Liver (tissue), 9 donors: ENCODE data around the gene NSL1. TPM values are rescaled to one million over a fixed set of nuclear protein-coding genes. Genes with fewer than 3 reads are reported as not detected.

ENCODE experiments used
- DNase-seq: peaks from one replicate; pipeline ENCODE4 v3.0.0-alpha.2; 2017; ENCODE audit warnings: low spot score
- H3K27ac ChIP-seq, 2 donors: one replicate each; pipeline ENCODE4 v1.7.0; 2013; ENCODE audit warnings: inconsistent platforms in 2 of 2, low read length in 2 of 2, control low read depth in 1 of 2, low read depth in 1 of 2, mild to moderate bottlenecking in 1 of 2
- H3K27me3 ChIP-seq, 4 donors: one replicate each; pipeline versions ENCODE4 v1.6.1 to v1.7.0; 2013; ENCODE audit warnings: low read length in 3 of 4, inconsistent platforms in 1 of 4, mild to moderate bottlenecking in 1 of 4, moderate library complexity in 1 of 4; ENCODE audit not compliant: control insufficient read depth in 4 of 4, insufficient read depth in 4 of 4
- H3K36me3 ChIP-seq, 4 donors: one replicate each; pipeline versions ENCODE4 v1.6.1 to v1.7.0; 2013; ENCODE audit warnings: low read length in 3 of 4, mild to moderate bottlenecking in 3 of 4, low read depth in 1 of 4, moderate library complexity in 1 of 4; ENCODE audit not compliant: control insufficient read depth in 4 of 4, insufficient read depth in 3 of 4
- H3K4me1 ChIP-seq, 4 donors: one replicate each; pipeline versions ENCODE4 v1.6.1 to v1.7.0; 2013; ENCODE audit warnings: low read length in 3 of 4, mild to moderate bottlenecking in 3 of 4, moderate library complexity in 1 of 4; ENCODE audit not compliant: control insufficient read depth in 4 of 4, insufficient read depth in 4 of 4
- H3K4me3 ChIP-seq, 3 donors: one replicate each; pipeline versions ENCODE4 v1.6.1 to v1.7.0; 2013; ENCODE audit warnings: low read length in 3 of 3, control low read depth in 1 of 3, low read depth in 1 of 3, mild to moderate bottlenecking in 1 of 3
- H3K9ac ChIP-seq, 2 donors: one replicate each; pipeline ENCODE4 v1.7.0; 2013; ENCODE audit warnings: low read length in 2 of 2, mild to moderate bottlenecking in 2 of 2, moderate library complexity in 2 of 2, control low read depth in 1 of 2, low read depth in 1 of 2
- H3K9me3 ChIP-seq, 4 donors: one replicate each; pipeline versions ENCODE4 v1.6.1 to v1.7.0; 2013; ENCODE audit warnings: low read length in 3 of 4; ENCODE audit not compliant: control insufficient read depth in 4 of 4
- EGR1 ChIP-seq, 2 donors: IDR thresholded peaks; 2 replicates each; pipeline ENCODE4 v1.6.1; 2016 to 2018; ENCODE audit warnings: antibody characterized with exemption in 2 of 2, low read depth in 2 of 2
- FOXA1 ChIP-seq: IDR thresholded peaks from 2 replicates; pipeline ENCODE4 v1.6.1; 2016; ENCODE audit warnings: antibody characterized with exemption
- GABPA ChIP-seq, 2 donors: IDR thresholded peaks in 1 of 2; conservative IDR thresholded peaks in 1 of 2; 2 replicates each; pipeline ENCODE4 v1.6.1; 2016; ENCODE audit warnings: antibody characterized with exemption in 2 of 2, mild to moderate bottlenecking in 1 of 2, moderate library complexity in 1 of 2
- HNF4A ChIP-seq, 2 donors: conservative IDR thresholded peaks; 2 replicates each; pipeline ENCODE4 v1.6.1; 2016; ENCODE audit warnings: antibody characterized with exemption in 2 of 2, mild to moderate bottlenecking in 2 of 2
- HNF4G ChIP-seq: IDR thresholded peaks from 2 replicates; pipeline ENCODE4 v1.6.1; 2016; ENCODE audit warnings: antibody characterized with exemption
- JUND ChIP-seq, 2 donors: IDR thresholded peaks; 2 replicates each; pipeline ENCODE4 v1.6.1; 2016; ENCODE audit warnings: antibody characterized with exemption in 2 of 2
- RAD21 ChIP-seq, 2 donors: IDR thresholded peaks; 2 replicates each; pipeline ENCODE4 v1.6.1; 2016; ENCODE audit warnings: antibody characterized with exemption in 2 of 2, mild to moderate bottlenecking in 2 of 2
- TAF1 ChIP-seq: conservative IDR thresholded peaks from 2 replicates; pipeline ENCODE4 v1.6.1; 2016; ENCODE audit warnings: antibody characterized with exemption, mild to moderate bottlenecking
- YY1 ChIP-seq: IDR thresholded peaks from 2 replicates; pipeline ENCODE4 v1.6.1; 2016; ENCODE audit warnings: antibody characterized with exemption, mild to moderate bottlenecking
- WGBS: extraction: QIAGEN DNeasy Blood & Tissue Kit; methylation state at CpG from one replicate; pipeline ENCODE4 v1.1.7; 2013; 5-methylcytosine and 5-hydroxymethylcytosine counted together
- polyA plus RNA-seq, 2 donors: library from polyadenylated mRNA; stranded (reverse) in 1 of 2; unstranded in 1 of 2; fragments of 200-250 nt in 1 of 2; fragments of >200 nt in 1 of 2; fragmentation: Nextera tagmentation in 1 of 2; extraction: Ambion mirVana in 1 of 2; gene quantifications; one replicate each; pipeline versions ENCODE4 v1.2.1 to v1.2.3, GENCODE V29; 2013 to 2015
- total RNA-seq, 2 donors: library from RNA; depleted of rRNA; stranded (reverse); fragments of >200 nt; gene quantifications; one replicate each; pipeline ENCODE4 v1.2.3, GENCODE V29; 2014
- TF ChIP-seq, protein P1 (sequence below): IDR thresholded peaks from 2 replicates; pipeline ENCODE4 v1.6.1; 2016; ENCODE audit warnings: antibody characterized with exemption
- TF ChIP-seq, protein P2 (sequence below): IDR thresholded peaks from 2 replicates; pipeline ENCODE4 v1.6.1; 2016; ENCODE audit warnings: antibody characterized with exemption
- donor health status: healthy.
- donor health status: healthy.
- donor health status: healthy.
- donor health status: healthy.
- donor health status: healthy.

NSL1 gene
- total and polyA plus RNA-seq, 4 donors, result 17.2 to 31.3 (median 18.7) TPM

DNA sequence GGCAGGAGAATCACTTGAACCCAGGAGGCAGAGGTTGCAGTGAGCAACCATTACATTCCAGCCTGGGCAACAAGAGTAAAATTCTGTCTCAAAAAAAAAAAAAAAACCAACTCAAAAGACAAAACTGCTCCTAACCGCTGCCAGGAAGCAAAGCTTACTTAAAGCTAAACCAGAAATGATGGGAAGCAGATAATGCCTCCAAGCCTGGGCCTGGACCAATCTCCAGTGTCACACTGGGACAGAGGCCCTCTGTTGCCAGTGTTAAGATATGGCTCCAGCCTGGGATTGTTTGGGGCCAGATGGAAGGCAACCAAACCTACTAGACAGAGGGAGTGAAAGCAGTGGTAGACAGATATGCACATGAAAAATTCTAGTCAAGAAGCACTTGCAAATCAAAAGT lies 36.9 kb downstream of the NSL1 start:
- H3K27ac ChIP-seq, result no peak overlapping the region
- no peak overlapping the region for H3K9ac ChIP-seq
- peaks cover 4 to 16% (median 11%) of the 10 kb centered on the region in 4 donors for H3K4me1 ChIP-seq

DNA sequence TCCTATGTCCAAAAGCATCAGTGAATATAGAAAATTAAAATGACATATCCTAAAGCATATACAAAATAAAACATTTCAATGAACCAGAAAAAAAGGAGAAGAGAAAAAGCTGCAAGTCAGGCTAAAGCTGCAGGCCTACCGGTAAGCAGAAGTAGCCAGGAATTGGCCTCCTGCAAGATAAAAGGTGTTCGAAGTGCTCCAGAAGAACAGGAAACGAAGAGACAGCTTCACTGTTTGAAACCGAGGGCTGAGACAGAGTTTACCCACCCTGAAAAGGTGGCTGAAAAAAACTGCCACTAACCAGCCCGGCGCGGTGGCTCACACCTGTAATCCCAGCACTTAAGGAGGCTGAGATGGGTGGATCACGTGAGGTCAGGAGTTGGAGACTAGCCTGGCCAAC lies 37.4 kb downstream of the NSL1 start:
- no peak overlapping the region for H3K27ac ChIP-seq
- H3K4me1 ChIP-seq, result peaks cover 4 to 19% (median 11%) of the 10 kb centered on the region in 4 donors
- 82% methylated on average over 8 of the region's 8 CpGs for WGBS

More for the DNA sequence above, 36.9 kb downstream of the NSL1 start:
- H3K9me3 ChIP-seq, result no peaks in the 10 kb centered on the region
- H3K27me3 ChIP-seq, result no peaks in the 10 kb centered on the region
- WGBS, result 53% methylated on average over 1 of the region's 1 CpG
- peaks cover 0 to 4% (median 0%) of the 10 kb centered on the region in 4 donors for H3K36me3 ChIP-seq
- TF ChIP-seq, protein P1, sequence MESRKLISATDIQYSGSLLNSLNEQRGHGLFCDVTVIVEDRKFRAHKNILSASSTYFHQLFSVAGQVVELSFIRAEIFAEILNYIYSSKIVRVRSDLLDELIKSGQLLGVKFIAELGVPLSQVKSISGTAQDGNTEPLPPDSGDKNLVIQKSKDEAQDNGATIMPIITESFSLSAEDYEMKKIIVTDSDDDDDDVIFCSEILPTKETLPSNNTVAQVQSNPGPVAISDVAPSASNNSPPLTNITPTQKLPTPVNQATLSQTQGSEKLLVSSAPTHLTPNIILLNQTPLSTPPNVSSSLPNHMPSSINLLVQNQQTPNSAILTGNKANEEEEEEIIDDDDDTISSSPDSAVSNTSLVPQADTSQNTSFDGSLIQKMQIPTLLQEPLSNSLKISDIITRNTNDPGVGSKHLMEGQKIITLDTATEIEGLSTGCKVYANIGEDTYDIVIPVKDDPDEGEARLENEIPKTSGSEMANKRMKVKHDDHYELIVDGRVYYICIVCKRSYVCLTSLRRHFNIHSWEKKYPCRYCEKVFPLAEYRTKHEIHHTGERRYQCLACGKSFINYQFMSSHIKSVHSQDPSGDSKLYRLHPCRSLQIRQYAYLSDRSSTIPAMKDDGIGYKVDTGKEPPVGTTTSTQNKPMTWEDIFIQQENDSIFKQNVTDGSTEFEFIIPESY, result no peak
- no peak overlapping the region for H3K4me3 ChIP-seq
- no peak for DNase-seq

DNA sequence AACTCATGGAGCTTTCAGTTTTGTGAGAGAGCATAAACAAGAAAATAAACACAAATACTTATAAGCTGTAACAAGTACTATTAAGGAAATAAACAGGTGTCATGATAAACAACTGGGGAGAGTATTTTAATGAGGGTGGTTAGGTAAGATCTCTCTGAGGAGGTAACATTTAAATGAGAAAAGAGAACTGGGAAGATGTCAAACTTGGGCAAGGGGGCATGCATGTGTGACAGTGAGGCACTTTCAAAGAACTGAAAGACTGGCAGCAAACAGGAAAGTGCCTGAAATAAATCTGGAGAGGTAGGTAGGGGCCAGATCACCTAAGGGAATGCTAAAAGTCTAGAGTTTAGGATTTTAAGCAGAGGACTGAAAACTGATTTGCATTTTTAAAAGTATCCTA lies 37.8 kb downstream of the NSL1 start:
- H3K9me3 ChIP-seq, result no peaks in the 10 kb centered on the region
- TF ChIP-seq HNF4A (conservative IDR thresholded peaks at IDR 0.05) (no peak), TAF1 (no peak), GABPA (IDR thresholded peaks at IDR 0.05 in 1 of 2, conservative IDR thresholded peaks at IDR 0.05 in 1 of 2) (no peak), EGR1 (IDR thresholded peaks at IDR 0.05; ENCODE audit: low read depth in 2 of 2) (no peak), YY1 (no peak), RAD21 (IDR thresholded peaks at IDR 0.05) (no peak), JUND (IDR thresholded peaks at IDR 0.05) (no peak), HNF4G (no peak)
- TF ChIP-seq, protein P2, sequence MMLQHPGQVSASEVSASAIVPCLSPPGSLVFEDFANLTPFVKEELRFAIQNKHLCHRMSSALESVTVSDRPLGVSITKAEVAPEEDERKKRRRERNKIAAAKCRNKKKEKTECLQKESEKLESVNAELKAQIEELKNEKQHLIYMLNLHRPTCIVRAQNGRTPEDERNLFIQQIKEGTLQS, result no peak
- TF ChIP-seq, protein P1, result no peak
- no peak overlapping the region for H3K9ac ChIP-seq
- DNase-seq, result no peak
- no peak overlapping the region for H3K4me3 ChIP-seq
- H3K27me3 ChIP-seq, result no peaks in the 10 kb centered on the region
- peaks cover 0 to 4% (median 0%) of the 10 kb centered on the region in 4 donors for H3K36me3 ChIP-seq
- no peak overlapping the region for H3K27ac ChIP-seq
- peaks cover 4 to 19% (median 11%) of the 10 kb centered on the region in 4 donors for H3K4me1 ChIP-seq

More for the DNA sequence above, 37.4 kb downstream of the NSL1 start:
- no peak overlapping the region for H3K9ac ChIP-seq
- H3K9me3 ChIP-seq, result no peaks in the 10 kb centered on the region
- peaks cover 0 to 4% (median 0%) of the 10 kb centered on the region in 4 donors for H3K36me3 ChIP-seq
- H3K27me3 ChIP-seq, result no peaks in the 10 kb centered on the region
- no peak overlapping the region for H3K4me3 ChIP-seq
- no peak for DNase-seq
- TF ChIP-seq FOXA1, result no peak
